ENCODE results near the gene GON4L.
"Not testable (repeated sequence)": the region's sequence is repeated elsewhere in the genome, so short reads cannot be mapped to it uniquely, and the experiment has no call there.

The GON4L gene

DNA sequence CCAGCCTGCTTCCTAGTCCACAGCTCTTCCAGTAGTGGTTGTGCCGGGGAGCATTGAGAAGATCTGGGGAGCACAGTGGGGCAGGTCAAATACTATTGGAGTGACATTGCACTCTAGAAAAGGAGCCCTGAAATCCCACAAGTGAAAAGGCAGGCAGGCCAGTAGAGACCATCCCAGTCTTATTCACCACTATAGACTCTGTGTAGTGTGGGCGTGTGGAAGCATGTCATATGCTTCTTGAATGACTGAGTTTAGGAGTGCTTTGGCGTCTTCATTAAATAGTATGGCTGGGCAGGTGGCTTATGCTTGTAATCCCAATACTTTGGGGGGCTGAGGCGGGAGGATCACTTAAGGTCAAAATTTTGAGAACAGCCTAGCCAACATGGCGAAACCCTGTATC is 152.6 kb downstream of the GON4L start:
- H3K36me3 ChIP-seq (replicated peaks); H3K4me1 ChIP-seq; H3K4me3 ChIP-seq; DNase-seq (ENCODE audit: low spot score in 2 of 2); H3K27me3 ChIP-seq (ENCODE audit: low read depth); H3K9me3 ChIP-seq; in situ Hi-C loops (cut with MboI; ENCODE audit: low sequenced_read_pairs): not testable (repeated sequence)

DNA sequence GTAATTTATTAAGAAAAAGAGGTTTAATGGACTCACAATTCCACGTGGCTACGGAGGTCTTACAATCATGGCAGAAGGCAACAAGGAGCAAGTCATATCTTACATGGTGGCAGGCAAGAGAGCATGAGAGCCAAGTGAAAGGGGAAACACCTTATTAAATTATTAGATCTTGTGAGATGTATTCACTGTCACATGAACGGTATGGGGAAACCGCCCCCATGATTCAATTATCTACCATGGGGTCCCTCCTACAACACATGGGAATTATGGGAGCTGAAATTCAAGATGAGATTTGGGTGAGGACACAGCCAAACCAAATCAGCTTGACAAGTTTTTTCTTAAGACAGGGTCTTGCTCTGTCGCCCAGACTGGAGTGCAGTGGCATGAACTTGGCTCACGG is 153.8 kb downstream of the GON4L start:
- Histone ChIP-seq H3K27me3 (ENCODE audit: low read depth) (no peaks in the 10 kb centered on the region), H3K4me3 (no peak overlapping the region), H3K36me3 (replicated peaks) (no peaks in the 10 kb centered on the region; the same call in 1 of the 2 replicates), H3K9me3 (no peaks in the 10 kb centered on the region), H3K4me1 (no peaks in the 10 kb centered on the region)
- in situ Hi-C loops (cut with MboI; ENCODE audit: low sequenced_read_pairs), result no loop called here
- no peak for DNase-seq (ENCODE audit: low spot score in 2 of 2)

DNA sequence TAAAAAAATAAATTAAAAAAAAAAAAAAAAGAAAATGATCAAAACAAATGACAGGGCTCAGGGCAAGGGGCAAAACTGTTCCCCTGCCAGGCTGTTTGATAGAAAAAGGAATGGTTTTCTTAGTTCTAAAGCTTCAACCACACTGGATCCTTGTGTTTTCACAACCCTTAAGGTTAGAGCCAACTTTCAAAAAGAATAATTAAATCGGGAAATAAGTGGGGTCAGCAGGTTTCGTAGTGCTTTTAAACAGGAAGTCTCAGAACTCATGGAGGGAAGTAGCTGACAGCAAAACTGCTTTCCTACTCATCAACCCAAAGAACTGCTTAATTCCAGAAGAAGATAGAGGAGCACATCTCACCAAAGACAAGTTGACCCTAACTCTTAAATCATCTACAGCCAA is 155.3 kb downstream of the GON4L start:
- in situ Hi-C loops (cut with MboI; ENCODE audit: low sequenced_read_pairs); H3K36me3 ChIP-seq (replicated peaks); H3K9me3 ChIP-seq; H3K4me1 ChIP-seq; DNase-seq (ENCODE audit: low spot score in 2 of 2); H3K4me3 ChIP-seq; H3K27me3 ChIP-seq (ENCODE audit: low read depth): not testable (repeated sequence)
